ENCODE measurements around the gene BICC1. TPM values are rescaled to one million over a fixed set of nuclear protein-coding genes. Genes with fewer than 3 reads are reported as not detected.
A peak's percentile ranks its signal among the peaks of the same experiment; 100 is the strongest.

The BICC1 gene
- total RNA-seq, 4 donors from 2014 or later, result 4.7 to 29.7 (median 18.0) TPM

DNA sequence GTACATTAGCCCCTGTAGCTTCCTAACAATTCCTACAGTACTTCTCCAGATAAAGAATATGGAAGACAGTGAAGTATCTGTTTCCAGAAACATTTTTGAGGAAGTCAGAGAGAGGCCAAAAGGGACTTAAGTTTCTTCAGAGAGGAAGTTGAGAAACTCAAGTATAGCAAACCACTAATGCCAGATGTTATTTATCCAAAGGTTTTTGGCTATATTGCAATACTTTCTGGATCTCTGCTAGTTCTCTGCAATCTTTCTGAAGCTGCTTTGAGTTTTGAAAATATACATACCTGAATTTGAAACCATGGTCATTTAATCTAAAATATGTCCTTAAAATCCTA is 64.7 kb downstream of the BICC1 start:
- intact Hi-C loops (cut with DNase I; ENCODE audit: low total_unique reads), result no loop called here
- Histone ChIP-seq H3K27ac (peak overlapping the region; percentile 21 to 56 (median 42)), H3K4me3 (no peak overlapping the region), H3K9me3 (no peaks in the 10 kb centered on the region), H3K36me3 (no peaks in the 10 kb centered on the region), H3K27me3 (no peaks in the 10 kb centered on the region), H3K4me1 (peaks cover 42 to 44% of the 10 kb centered on the region in 2 donors)
- DNase-seq (no peak), ATAC-seq (peak; percentile 59 to 67)
- no peak for TF ChIP-seq POLR2A (IDR thresholded peaks at IDR 0.05)
- in situ Hi-C loops (cut with MboI; ENCODE audit: low sequenced_read_pairs in 4 of 4), result no loop called here

DNA sequence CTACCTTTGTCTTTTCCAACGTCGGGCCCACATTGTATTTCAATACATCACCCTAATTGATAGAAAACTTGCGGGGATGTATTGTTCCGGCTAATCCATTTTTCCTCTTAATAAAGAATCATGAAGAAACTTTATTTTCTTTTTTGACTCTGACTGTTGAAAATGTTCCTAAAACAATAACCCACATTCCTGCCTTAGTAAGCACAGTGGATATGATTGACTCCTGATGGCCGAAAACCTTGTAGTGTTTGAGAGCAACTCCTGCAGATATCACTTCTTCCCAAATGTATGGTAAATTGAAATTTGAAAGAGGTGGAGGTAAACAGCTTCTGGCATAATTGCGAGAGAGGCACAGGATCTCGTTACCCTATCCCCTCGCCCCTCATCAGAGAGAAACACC is 65.7 kb downstream of the BICC1 start:
- peak overlapping the region in 3 of 4 donors; percentile 16 to 52 (median 34) for H3K27ac ChIP-seq
- no peaks in the 10 kb centered on the region for H3K9me3 ChIP-seq
- no peak for TF ChIP-seq POLR2A (IDR thresholded peaks at IDR 0.05)
- TF ChIP-seq, protein P1, sequence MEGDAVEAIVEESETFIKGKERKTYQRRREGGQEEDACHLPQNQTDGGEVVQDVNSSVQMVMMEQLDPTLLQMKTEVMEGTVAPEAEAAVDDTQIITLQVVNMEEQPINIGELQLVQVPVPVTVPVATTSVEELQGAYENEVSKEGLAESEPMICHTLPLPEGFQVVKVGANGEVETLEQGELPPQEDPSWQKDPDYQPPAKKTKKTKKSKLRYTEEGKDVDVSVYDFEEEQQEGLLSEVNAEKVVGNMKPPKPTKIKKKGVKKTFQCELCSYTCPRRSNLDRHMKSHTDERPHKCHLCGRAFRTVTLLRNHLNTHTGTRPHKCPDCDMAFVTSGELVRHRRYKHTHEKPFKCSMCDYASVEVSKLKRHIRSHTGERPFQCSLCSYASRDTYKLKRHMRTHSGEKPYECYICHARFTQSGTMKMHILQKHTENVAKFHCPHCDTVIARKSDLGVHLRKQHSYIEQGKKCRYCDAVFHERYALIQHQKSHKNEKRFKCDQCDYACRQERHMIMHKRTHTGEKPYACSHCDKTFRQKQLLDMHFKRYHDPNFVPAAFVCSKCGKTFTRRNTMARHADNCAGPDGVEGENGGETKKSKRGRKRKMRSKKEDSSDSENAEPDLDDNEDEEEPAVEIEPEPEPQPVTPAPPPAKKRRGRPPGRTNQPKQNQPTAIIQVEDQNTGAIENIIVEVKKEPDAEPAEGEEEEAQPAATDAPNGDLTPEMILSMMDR (IDR thresholded peaks at IDR 0.05 in 4 of 5, conservative IDR thresholded peaks at IDR 0.05 in 1 of 5), result no peak
- DNase-seq (no peak), ATAC-seq (no peak)
- intact Hi-C loops (cut with DNase I; ENCODE audit: low total_unique reads) (no loop called here), in situ Hi-C loops (cut with MboI; ENCODE audit: low sequenced_read_pairs in 4 of 4) (no loop called here)
- peaks cover 42 to 44% of the 10 kb centered on the region in 2 donors for H3K4me1 ChIP-seq
- no peaks in the 10 kb centered on the region for H3K36me3 ChIP-seq
- H3K27me3 ChIP-seq, result no peaks in the 10 kb centered on the region
- no peak overlapping the region for H3K4me3 ChIP-seq

DNA sequence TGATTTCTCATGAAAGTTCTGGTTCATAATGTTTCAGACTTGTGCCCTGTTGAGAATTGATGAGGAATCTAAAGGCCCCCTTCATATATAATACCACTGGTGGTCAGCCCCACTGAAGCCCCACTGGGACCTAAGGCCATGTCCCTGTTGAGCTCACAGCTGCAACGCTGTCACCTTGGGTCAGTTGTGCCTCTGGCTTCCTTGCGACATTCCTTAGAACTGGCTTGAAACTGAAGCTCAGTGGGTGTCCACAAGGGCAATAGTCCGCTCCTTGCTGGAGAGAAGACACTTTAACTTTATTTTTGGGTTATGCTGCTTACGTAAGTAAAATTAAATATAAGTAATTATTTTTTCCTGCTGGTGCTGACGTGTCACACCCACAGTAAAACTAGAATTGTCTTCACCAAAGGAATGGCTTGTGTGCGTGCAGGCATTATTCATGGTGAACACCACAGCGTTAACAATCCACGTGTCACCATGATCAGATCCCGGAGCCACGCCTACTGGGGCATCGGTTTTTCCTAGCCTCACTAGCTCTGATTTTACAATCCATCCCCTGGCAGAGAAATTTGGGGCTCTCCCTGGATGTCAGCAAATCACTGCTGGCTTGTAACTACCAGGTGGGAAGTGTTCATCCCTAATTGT is 66.5 kb downstream of the BICC1 start:
- no peak for TF ChIP-seq POLR2A (IDR thresholded peaks at IDR 0.05)
- TF ChIP-seq, protein P1 (IDR thresholded peaks at IDR 0.05 in 4 of 5, conservative IDR thresholded peaks at IDR 0.05 in 1 of 5), result no peak
- Histone ChIP-seq H3K27me3 (no peaks in the 10 kb centered on the region), H3K4me3 (no peak overlapping the region), H3K4me1 (peaks cover 35 to 41% of the 10 kb centered on the region in 2 donors), H3K27ac (peak overlapping the region; percentile 16 to 52 (median 34)), H3K9me3 (no peaks in the 10 kb centered on the region), H3K36me3 (no peaks in the 10 kb centered on the region)
- in situ Hi-C loops (cut with MboI; ENCODE audit: low sequenced_read_pairs in 4 of 4) (no loop called here), intact Hi-C loops (cut with DNase I; ENCODE audit: low total_unique reads) (no loop called here)
- DNase-seq (peak; percentile 7 to 23), ATAC-seq (peak; percentile 52 to 57)

DNA sequence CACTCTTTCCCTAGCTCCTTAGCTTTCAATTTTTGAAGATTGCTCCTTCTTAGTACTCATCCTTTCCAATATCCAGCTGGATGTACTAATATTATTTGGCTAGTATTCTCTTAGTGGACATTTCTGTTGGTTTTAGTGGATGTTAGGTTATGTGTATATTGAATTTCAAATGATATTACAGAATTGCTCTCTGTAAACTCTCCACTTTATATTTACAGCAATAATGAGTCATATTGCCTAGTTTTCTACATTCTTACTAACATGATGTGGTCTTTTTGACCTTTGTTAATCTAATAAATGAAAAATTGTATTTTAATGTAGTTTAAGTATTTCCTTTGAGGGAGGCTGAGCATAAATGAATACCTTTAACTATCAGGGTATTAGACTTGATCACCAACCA is 69.4 kb downstream of the BICC1 start:
- no peak overlapping the region for H3K4me3 ChIP-seq
- H3K36me3 ChIP-seq, result no peaks in the 10 kb centered on the region
- no peaks in the 10 kb centered on the region for H3K9me3 ChIP-seq
- no peak for DNase-seq
- ATAC-seq, result no peak
- intact Hi-C loops (cut with DNase I; ENCODE audit: low total_unique reads) (no loop called here), in situ Hi-C loops (cut with MboI; ENCODE audit: low sequenced_read_pairs in 4 of 4) (no loop called here)
- TF ChIP-seq, protein P1 (IDR thresholded peaks at IDR 0.05 in 4 of 5, conservative IDR thresholded peaks at IDR 0.05 in 1 of 5), result no peak
- no peak for TF ChIP-seq POLR2A (IDR thresholded peaks at IDR 0.05)
- no peaks in the 10 kb centered on the region for H3K27me3 ChIP-seq
- no peak overlapping the region for H3K27ac ChIP-seq
- H3K4me1 ChIP-seq, result peaks cover 20 to 23% of the 10 kb centered on the region in 2 donors

DNA sequence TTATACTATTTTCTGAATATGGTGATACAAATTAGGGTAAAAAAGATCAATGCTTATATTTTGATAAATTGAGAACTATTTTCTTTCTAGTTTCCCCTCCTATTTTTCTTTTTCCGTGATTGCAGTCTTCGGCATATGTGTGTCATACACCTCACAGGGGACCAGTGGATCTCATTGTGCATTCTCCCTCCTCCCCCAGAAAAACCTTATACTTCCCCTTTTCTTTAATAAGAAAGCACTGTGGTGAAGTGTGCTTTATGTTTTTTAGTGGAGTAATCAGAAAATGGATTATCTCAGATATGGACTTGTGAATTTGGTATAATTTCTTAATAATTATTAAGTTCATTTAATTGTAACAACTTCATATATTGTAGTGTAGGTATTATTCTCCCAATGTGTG is 72.8 kb downstream of the BICC1 start:
- Histone ChIP-seq H3K36me3 (no peaks in the 10 kb centered on the region), H3K4me3 (no peak overlapping the region), H3K9me3 (no peaks in the 10 kb centered on the region), H3K27me3 (no peaks in the 10 kb centered on the region), H3K27ac (no peak overlapping the region), H3K4me1 (peaks cover 0 to 6% of the 10 kb centered on the region in 2 donors)
- in situ Hi-C loops (cut with MboI; ENCODE audit: low sequenced_read_pairs in 4 of 4) (no loop called here), intact Hi-C loops (cut with DNase I; ENCODE audit: low total_unique reads) (no loop called here)
- TF ChIP-seq, protein P1 (IDR thresholded peaks at IDR 0.05 in 4 of 5, conservative IDR thresholded peaks at IDR 0.05 in 1 of 5), result no peak
- TF ChIP-seq POLR2A (IDR thresholded peaks at IDR 0.05), result no peak
- ATAC-seq (no peak), DNase-seq (no peak)
